Kidney (tissue), 14 donors: ENCODE measurements around the gene PDSS1. TPM values are rescaled to one million over a fixed set of nuclear protein-coding genes. Genes with fewer than 3 reads are reported as not detected.

Experiments used
- DNase-seq, 5 donors: peaks; one replicate each; pipeline ENCODE4 v3.0.0-alpha.2; 2013 to 2020
- FAIRE-seq: peaks from 2 replicates; lab custom pipeline; 2012; peaks lifted over from hg19 to GRCh38; lab: Jason Lieb, UNC
- H3K27ac ChIP-seq, 2 donors: one replicate each; pipeline ENCODE4 v1.7.0; 2013; ENCODE audit warnings: low read depth in 2 of 2, low read length in 2 of 2, inconsistent platforms in 1 of 2
- H3K27me3 ChIP-seq: one replicate; pipeline ENCODE4 v1.7.1; 2013; ENCODE audit warnings: low read length, inconsistent platforms; ENCODE audit not compliant: control insufficient read depth, insufficient read depth
- H3K36me3 ChIP-seq, 3 donors: one replicate each; pipeline versions ENCODE4 v1.7.0 to v1.7.1; 2013; ENCODE audit warnings: low read length in 3 of 3, control low read depth in 1 of 3, inconsistent platforms in 1 of 3; ENCODE audit not compliant: insufficient read depth in 3 of 3, control insufficient read depth in 2 of 3
- H3K4me1 ChIP-seq, 3 donors: one replicate each; pipeline versions ENCODE4 v1.7.0 to v1.7.1; 2013; ENCODE audit warnings: low read length in 3 of 3, inconsistent platforms in 1 of 3, low read depth in 1 of 3; ENCODE audit not compliant: control insufficient read depth in 2 of 3, insufficient read depth in 2 of 3
- H3K4me3 ChIP-seq, 3 donors: one replicate each; pipeline versions ENCODE4 v1.7.0 to v1.8.1; 2013; ENCODE audit warnings: low read length in 3 of 3, control low read depth in 1 of 3, inconsistent platforms in 1 of 3
- H3K9ac ChIP-seq, 3 donors: one replicate each; pipeline versions ENCODE4 v1.7.0 to v1.7.1; 2013; ENCODE audit warnings: low read length in 3 of 3, control low read depth in 1 of 3, inconsistent platforms in 1 of 3
- H3K9me3 ChIP-seq, 3 donors: one replicate each; pipeline versions ENCODE4 v1.7.0 to v1.7.1; 2013; ENCODE audit warnings: low read length in 3 of 3, control low read depth in 1 of 3, inconsistent platforms in 1 of 3; ENCODE audit not compliant: control insufficient read depth in 2 of 3, insufficient read depth in 1 of 3
- intact Hi-C: fragments of 100-400 bp; cut with DNase I; formaldehyde crosslinking; loops from one replicate; pipeline ENCODE4 v1.11.1; 2022
- polyA plus RNA-seq: library from polyadenylated mRNA; stranded (reverse); fragments of 350-450 nt; fragmentation: Illumina TruSeq; extraction: RNeasy Lipid Tissue Mini Kit (QIAGEN cat#74804); gene quantifications from one replicate; pipeline ENCODE4 v1.2.3, GENCODE V29; 2014; ENCODE audit warnings: low read depth, low replicate concordance; ENCODE audit not compliant: insufficient read depth
- total RNA-seq: library from RNA; stranded (reverse); fragmentation: NEBNext Ultra II Directional; extraction: Animal tissue kit (Norgen Biotek cat#: 25700); gene quantifications from one replicate; pipeline ENCODE4 v1.2.1, GENCODE V29; 2021
- TF ChIP-seq, protein P1 (sequence below): IDR thresholded peaks from 3 replicates; pipeline ENCODE4 v1.5.1; 2012; ENCODE audit warnings: mild to moderate bottlenecking, moderate library complexity, borderline replicate concordance; ENCODE audit not compliant: insufficient read depth; ENCODE audit errors: extremely low read depth
- donor health status: control.
- donor health status: control.
- donor health status: control.
- donor health status: control.
- donor health status: control.
- donor health status: DM: yes; HTN: yes; CAD: no.
- donor health status: Normal renal cell carcinoma (clear cell type).

The PDSS1 gene
- total and polyA plus RNA-seq, 2 donors from 2014 or later, result 5.2 to 11.8 TPM

DNA sequence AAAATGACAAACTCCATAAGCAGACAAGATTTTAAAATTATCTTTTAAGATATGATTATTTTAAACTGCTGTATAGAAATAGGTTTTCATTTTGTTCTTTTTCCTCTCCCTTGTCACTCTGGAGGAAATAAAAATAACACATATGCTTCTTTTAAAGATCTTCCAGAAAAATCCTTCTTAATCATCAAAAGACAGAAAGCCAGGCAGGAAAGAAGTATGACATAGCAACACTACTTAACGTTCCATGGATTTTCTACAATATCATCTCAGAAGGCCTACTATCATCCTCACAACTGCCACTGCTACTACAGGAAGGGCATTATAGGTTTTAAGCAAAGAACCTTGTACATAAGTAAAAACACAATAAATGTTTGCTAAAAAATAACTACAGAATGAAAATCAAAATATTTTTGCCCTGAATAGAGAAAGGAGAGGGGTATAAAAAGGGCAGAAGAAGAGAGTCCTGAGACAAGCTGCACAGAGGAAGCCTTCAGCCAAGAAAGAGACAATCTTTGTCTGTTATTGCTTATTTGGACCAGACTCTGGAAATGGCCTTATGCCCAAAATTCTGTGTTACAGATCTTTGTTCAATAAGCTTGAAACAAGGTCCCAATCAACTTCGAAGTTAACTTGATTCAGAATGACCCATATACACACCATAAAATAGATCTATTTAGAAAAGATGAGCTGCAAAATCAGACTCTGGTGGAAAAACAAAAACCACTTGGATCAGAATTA is 95.4 kb downstream of the PDSS1 start:
- Histone ChIP-seq H3K9me3 (peaks cover 0 to 6% (median 2%) of the 10 kb centered on the region in 3 donors), H3K9ac (no peak overlapping the region), H3K27ac (no peak overlapping the region), H3K27me3 (no peaks in the 10 kb centered on the region), H3K4me1 (peaks cover 0 to 4% (median 0%) of the 10 kb centered on the region in 3 donors), H3K4me3 (no peak overlapping the region), H3K36me3 (no peaks in the 10 kb centered on the region)
- FAIRE-seq (no peak), DNase-seq (no peak)
- TF ChIP-seq, protein P1, sequence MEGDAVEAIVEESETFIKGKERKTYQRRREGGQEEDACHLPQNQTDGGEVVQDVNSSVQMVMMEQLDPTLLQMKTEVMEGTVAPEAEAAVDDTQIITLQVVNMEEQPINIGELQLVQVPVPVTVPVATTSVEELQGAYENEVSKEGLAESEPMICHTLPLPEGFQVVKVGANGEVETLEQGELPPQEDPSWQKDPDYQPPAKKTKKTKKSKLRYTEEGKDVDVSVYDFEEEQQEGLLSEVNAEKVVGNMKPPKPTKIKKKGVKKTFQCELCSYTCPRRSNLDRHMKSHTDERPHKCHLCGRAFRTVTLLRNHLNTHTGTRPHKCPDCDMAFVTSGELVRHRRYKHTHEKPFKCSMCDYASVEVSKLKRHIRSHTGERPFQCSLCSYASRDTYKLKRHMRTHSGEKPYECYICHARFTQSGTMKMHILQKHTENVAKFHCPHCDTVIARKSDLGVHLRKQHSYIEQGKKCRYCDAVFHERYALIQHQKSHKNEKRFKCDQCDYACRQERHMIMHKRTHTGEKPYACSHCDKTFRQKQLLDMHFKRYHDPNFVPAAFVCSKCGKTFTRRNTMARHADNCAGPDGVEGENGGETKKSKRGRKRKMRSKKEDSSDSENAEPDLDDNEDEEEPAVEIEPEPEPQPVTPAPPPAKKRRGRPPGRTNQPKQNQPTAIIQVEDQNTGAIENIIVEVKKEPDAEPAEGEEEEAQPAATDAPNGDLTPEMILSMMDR, result no peak
- intact Hi-C loops, result no loop called here

Other genes with a start within 250 kb of the PDSS1 start
- 54.1 TPM for gene ABI1, start 163.3 kb downstream of the PDSS1 start, total RNA-seq
- gene ABI1, start 163.3 kb downstream of the PDSS1 start, polyA plus RNA-seq, result 25.7 TPM